Endothelial cell of umbilical vein (primary cell): ENCODE results near the gene FOXO4.

Experiments used
- EZH2 ChIP-seq: IDR thresholded peaks from 2 replicates; pipeline ENCODE4 v1.6.1; 2012; ENCODE audit warnings: borderline replicate concordance, low read depth, mild to moderate bottlenecking, moderate library complexity, low read length, inconsistent platforms; ENCODE audit not compliant: severe bottlenecking
- JUN ChIP-seq: IDR thresholded peaks from 2 replicates; pipeline ENCODE4 v1.6.1; 2011; ENCODE audit warnings: borderline replicate concordance, low read depth; ENCODE audit not compliant: insufficient read length, insufficient read depth
- POLR2A ChIP-seq: IDR thresholded peaks from 2 replicates; pipeline ENCODE4 v1.6.1; 2012; ENCODE audit warnings: low read depth, mild to moderate bottlenecking, control low read depth, low read length
- TF ChIP-seq, protein P1 (sequence below), 2 donors: IDR thresholded peaks; 1 replicate in 1 of 2; 2 replicates in 1 of 2; pipeline ENCODE4 v1.5.1; 2011; ENCODE audit warnings: low read length in 2 of 2, mild to moderate bottlenecking in 2 of 2, moderate library complexity in 2 of 2, control low read depth in 1 of 2, inconsistent platforms in 1 of 2, low read depth in 1 of 2; ENCODE audit not compliant: insufficient read depth in 1 of 2; ENCODE audit errors: extremely low read depth in 1 of 2

DNA sequence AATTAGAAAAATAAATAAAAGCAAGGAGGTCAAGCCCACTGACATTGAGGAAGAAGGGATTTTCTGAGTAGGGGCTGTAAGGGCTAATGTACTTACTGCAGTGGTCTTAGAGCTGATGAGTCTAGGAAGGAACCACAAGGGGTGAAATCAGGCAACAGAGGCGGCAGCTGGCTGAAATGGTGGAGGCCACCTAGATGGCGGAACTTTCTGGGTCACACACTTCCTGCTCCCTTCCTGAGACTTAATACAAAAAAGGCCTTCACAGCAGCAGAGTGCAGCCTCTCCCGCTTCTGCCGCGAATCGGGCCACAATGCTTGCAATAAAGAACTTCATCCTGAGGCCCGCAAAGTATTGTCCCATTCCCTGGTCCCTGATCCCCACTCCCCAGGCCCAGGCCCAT, 42.9 kb upstream of the FOXO4 start:
- TF ChIP-seq, protein P1, sequence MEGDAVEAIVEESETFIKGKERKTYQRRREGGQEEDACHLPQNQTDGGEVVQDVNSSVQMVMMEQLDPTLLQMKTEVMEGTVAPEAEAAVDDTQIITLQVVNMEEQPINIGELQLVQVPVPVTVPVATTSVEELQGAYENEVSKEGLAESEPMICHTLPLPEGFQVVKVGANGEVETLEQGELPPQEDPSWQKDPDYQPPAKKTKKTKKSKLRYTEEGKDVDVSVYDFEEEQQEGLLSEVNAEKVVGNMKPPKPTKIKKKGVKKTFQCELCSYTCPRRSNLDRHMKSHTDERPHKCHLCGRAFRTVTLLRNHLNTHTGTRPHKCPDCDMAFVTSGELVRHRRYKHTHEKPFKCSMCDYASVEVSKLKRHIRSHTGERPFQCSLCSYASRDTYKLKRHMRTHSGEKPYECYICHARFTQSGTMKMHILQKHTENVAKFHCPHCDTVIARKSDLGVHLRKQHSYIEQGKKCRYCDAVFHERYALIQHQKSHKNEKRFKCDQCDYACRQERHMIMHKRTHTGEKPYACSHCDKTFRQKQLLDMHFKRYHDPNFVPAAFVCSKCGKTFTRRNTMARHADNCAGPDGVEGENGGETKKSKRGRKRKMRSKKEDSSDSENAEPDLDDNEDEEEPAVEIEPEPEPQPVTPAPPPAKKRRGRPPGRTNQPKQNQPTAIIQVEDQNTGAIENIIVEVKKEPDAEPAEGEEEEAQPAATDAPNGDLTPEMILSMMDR (IDR thresholded peaks at IDR 0.05; ENCODE audit: extremely low read depth in 1 of 2, insufficient read depth in 1 of 2, low read depth in 1 of 2, low read length in 2 of 2), result no peak
- TF ChIP-seq EZH2, result no peak
- no peak for TF ChIP-seq POLR2A
- TF ChIP-seq JUN, result no peak
